ENCODE data around the gene DUSP16. TPM values are rescaled to one million over a fixed set of nuclear protein-coding genes. Genes with fewer than 3 reads are reported as not detected.

The DUSP16 gene
- total RNA-seq, 1 experiment from 2014 or later: 10.6 TPM

- intact Hi-C loops (cut with micrococcal nuclease; ENCODE audit: unreplicated experiment): no loop called here
- no peak for DNase-seq (ENCODE audit: low spot score)
Observed at GRCh38 chr12:12467688-12468261, 94.9 kb downstream of the DUSP16 start.

DNA sequence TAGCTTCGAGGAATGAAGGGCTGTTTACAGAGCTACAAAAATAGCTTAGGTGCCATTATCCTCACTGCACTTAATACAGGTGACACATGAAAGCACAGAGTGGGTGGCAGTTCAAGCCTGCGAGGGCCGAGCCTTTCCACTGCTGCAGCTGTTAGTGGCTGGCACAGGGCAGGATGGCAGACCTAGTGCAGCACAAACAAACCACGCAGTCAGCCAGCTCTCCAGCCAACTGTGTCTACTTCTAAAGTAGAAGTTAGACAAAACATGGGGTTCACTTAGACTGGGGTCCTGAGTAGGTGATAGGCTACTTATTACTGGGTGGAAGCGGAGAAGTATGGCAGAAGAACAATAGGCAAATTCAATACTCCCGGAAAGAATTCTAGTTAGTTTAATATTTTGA lies 95.4 kb downstream of the DUSP16 start:
- Histone ChIP-seq H3K4me1 (ENCODE audit: insufficient read depth, low read length, poor library complexity, severe bottlenecking) (no peaks in the 10 kb centered on the region), H3K4me3 (ENCODE audit: low read depth, low read length, poor library complexity, severe bottlenecking) (no peak overlapping the region), H3K27me3 (replicated peaks; ENCODE audit: insufficient read depth, low read depth, low read length, poor library complexity) (no peaks in the 10 kb centered on the region), H3K36me3 (ENCODE audit: insufficient read depth, low read length, poor library complexity, severe bottlenecking) (no peaks in the 10 kb centered on the region), H3K9me3 (ENCODE audit: low read depth, low read length, poor library complexity, severe bottlenecking) (no peaks in the 10 kb centered on the region), H3K27ac (ENCODE audit: low read depth, low read length, poor library complexity, severe bottlenecking) (no peak overlapping the region)
- intact Hi-C loops (cut with micrococcal nuclease; ENCODE audit: unreplicated experiment): no loop called here
- BruUV-seq (replicated peaks): no TSS peak
- ChIA-PET CTCF (interaction anchor here (0.6 kb wide), 1 partner anchor 138 kb away, joined by 6 read pairs; no protein-coding TSS in a partner anchor), POLR2A (ENCODE audit: low non-redundant PET) (no interaction called here)
- no peak for TF ChIP-seq EZH2 (IDR thresholded peaks at IDR 0.05; ENCODE audit: borderline replicate concordance, low read depth, low read length, poor library complexity, severe bottlenecking)
- TF ChIP-seq, protein P1, sequence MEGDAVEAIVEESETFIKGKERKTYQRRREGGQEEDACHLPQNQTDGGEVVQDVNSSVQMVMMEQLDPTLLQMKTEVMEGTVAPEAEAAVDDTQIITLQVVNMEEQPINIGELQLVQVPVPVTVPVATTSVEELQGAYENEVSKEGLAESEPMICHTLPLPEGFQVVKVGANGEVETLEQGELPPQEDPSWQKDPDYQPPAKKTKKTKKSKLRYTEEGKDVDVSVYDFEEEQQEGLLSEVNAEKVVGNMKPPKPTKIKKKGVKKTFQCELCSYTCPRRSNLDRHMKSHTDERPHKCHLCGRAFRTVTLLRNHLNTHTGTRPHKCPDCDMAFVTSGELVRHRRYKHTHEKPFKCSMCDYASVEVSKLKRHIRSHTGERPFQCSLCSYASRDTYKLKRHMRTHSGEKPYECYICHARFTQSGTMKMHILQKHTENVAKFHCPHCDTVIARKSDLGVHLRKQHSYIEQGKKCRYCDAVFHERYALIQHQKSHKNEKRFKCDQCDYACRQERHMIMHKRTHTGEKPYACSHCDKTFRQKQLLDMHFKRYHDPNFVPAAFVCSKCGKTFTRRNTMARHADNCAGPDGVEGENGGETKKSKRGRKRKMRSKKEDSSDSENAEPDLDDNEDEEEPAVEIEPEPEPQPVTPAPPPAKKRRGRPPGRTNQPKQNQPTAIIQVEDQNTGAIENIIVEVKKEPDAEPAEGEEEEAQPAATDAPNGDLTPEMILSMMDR (conservative IDR thresholded peaks at IDR 0.05; ENCODE audit: low read depth, low read length): no peak
- no peak for DNase-seq (ENCODE audit: low spot score)

More at GRCh38 chr12:12467688-12468261, 94.9 kb downstream of the DUSP16 start:
- Histone ChIP-seq H3K27me3 (replicated peaks; ENCODE audit: insufficient read depth, low read depth, low read length, poor library complexity) (no peaks in the 10 kb centered on the region), H3K4me3 (ENCODE audit: low read depth, low read length, poor library complexity, severe bottlenecking) (no peak overlapping the region), H3K36me3 (ENCODE audit: insufficient read depth, low read length, poor library complexity, severe bottlenecking) (no peaks in the 10 kb centered on the region), H3K27ac (ENCODE audit: low read depth, low read length, poor library complexity, severe bottlenecking) (no peak overlapping the region), H3K9me3 (ENCODE audit: low read depth, low read length, poor library complexity, severe bottlenecking) (no peaks in the 10 kb centered on the region), H3K4me1 (ENCODE audit: insufficient read depth, low read length, poor library complexity, severe bottlenecking) (no peaks in the 10 kb centered on the region)
- POLR2A ChIA-PET (ENCODE audit: low non-redundant PET): interaction anchor here (0.6 kb wide), 1 partner anchor 820 kb away, joined by 7 read pairs; no protein-coding TSS in a partner anchor
- CTCF ChIA-PET: interaction anchor here (0.6 kb wide), 1 partner anchor 139 kb away, joined by 6 read pairs; no protein-coding TSS in a partner anchor
- TF ChIP-seq, protein P1 (conservative IDR thresholded peaks at IDR 0.05; ENCODE audit: low read depth, low read length): no peak
- no peak for TF ChIP-seq EZH2 (IDR thresholded peaks at IDR 0.05; ENCODE audit: borderline replicate concordance, low read depth, low read length, poor library complexity, severe bottlenecking)
- no TSS peak for BruUV-seq (replicated peaks)

DNA sequence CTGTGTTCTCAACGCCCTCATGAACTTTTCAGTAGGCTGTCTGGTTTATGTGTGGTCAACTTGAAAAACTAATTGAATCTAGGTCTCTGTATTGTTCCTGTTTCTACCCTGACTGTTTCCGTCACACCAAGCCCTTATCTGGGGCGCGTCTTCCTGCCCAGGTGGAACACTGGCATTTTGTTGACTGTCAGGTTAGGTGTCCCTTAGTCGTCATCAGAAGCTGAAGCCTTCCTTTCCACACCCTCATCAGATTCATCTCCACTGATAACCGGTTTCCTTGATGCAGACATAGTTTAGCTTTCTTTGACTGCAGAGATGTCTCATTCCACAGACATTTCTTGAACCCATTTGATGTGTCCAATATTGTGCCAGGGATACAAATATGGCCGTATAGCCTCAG lies 96.5 kb downstream of the DUSP16 start:
- Histone ChIP-seq H3K4me1 (ENCODE audit: insufficient read depth, low read length, poor library complexity, severe bottlenecking) (no peaks in the 10 kb centered on the region), H3K4me3 (ENCODE audit: low read depth, low read length, poor library complexity, severe bottlenecking) (no peak overlapping the region), H3K27me3 (replicated peaks; ENCODE audit: insufficient read depth, low read depth, low read length, poor library complexity) (no peaks in the 10 kb centered on the region), H3K27ac (ENCODE audit: low read depth, low read length, poor library complexity, severe bottlenecking) (no peak overlapping the region), H3K9me3 (ENCODE audit: low read depth, low read length, poor library complexity, severe bottlenecking) (no peaks in the 10 kb centered on the region), H3K36me3 (ENCODE audit: insufficient read depth, low read length, poor library complexity, severe bottlenecking) (no peaks in the 10 kb centered on the region)
- BruUV-seq (replicated peaks): no TSS peak
- DNase-seq (ENCODE audit: low spot score): no peak
- ChIA-PET CTCF (no interaction called here), POLR2A (ENCODE audit: low non-redundant PET) (no interaction called here)
- TF ChIP-seq EZH2 (IDR thresholded peaks at IDR 0.05; ENCODE audit: borderline replicate concordance, low read depth, low read length, poor library complexity, severe bottlenecking): no peak
- TF ChIP-seq, protein P1 (conservative IDR thresholded peaks at IDR 0.05; ENCODE audit: low read depth, low read length): no peak
- intact Hi-C loops (cut with micrococcal nuclease; ENCODE audit: unreplicated experiment): no loop called here
